Activated gamma-delta T cell treated with anti-CD3 and anti-CD28 coated beads, Interleukin-2, amount 50 U/mL, for 16 hours (primary cell): ENCODE data around the gene HOXD4.

Experiments
- DNase-seq: peaks from one replicate; pipeline ENCODE4 v3.0.0-alpha.2; 2020; ENCODE audit warnings: low read depth

The HOXD4 gene

GRCh38 chr2:176139661-176140512, 11.5 kb upstream of the HOXD4 start:
- no peak for DNase-seq

DNA sequence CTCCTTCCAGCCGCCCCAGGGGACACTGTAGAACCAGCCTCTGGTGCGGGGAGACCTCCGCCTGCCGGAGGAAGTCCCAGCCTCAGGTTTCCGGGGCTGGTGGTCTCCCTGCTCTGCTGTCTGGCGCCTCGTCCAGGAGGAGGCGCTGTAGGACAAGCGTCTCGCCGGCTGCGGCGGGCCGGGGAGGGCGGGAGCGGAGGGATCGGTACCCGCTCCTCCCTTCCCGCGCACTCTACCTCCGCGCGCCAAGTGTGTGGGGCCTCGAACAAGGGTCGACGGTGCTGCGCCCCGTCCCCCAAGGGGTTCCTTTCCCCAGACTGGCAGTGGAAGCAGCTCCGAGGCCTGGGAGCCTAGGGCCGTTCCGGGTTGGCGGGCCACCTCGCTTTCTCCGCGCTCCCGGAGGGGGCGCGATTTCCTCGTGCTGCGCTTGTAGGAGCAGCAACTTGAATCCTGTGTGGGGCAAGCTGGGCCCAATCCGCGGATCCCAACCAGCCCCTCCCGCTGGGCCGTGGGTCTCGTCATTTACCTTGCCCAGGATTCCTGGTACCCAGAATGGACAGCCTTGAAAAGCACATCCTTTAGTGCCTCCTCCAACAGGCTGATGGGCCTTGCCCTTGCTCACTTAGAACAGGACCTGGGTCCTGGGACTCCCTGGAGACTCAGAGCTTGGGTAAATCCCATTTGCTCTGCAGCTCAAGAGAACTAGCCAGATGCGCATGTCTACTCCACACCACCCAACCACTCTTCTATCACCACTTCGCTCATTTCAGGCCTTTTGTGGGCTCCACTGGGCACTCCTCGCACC, 10.6 kb upstream of the HOXD4 start:
- DNase-seq: peak; percentile 19

- no peak for DNase-seq
Observed at GRCh38 chr2:176142281-176142680, 9.1 kb upstream of the HOXD4 start.

GRCh38 chr2:176145085-176145969, 6.0 kb upstream of the HOXD4 start:
- DNase-seq: no peak

GRCh38 chr2:176146101-176146500, 5.2 kb upstream of the HOXD4 start:
- no peak for DNase-seq

DNA sequence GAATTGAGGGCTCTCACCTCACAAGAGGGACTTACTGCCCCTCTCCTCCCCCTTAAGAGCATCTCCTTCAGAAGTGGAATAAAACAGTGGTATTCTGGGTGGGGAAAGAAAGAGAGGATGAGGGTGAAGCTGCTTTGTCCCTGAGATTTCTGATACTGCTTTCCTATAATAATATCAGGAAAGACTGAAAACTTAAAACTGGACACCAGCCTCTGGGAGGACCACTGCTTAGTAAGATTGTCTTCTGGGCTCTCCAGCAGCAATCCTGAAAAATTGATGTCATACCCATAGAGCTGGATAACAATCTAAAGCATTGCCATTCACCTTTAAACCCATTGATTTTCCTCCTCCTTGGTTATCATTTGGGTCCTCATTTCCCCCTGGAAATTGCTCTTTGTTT, 4.7 kb upstream of the HOXD4 start:
- no peak for DNase-seq

DNA sequence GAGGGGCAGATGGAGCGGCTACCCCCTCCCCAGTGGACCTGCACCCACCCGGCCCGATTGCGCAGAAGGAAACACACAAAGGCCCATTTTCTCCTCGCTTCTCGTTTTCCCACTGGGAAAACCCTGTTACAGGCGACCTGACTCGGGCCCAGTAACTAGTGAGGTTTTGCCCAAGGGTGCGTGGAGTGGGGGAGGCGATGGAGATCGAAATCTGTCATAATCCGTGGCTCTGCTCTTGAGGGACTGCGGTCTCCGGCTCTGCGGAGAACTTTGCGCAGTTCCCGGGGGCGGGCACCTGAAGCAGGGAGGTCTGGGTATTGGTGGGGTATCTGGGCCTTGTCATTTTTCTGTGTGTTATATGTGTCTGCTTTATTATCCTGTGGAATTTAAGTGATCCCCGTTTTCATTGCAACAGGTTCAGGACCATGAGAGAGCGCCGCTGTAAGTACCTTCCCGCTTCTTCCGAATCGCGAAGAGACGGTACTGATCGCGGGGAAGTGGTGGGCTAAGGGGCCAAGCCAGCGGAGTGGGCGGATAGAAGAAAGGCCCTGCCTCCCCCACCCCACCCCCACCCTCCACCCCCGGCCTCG, 4.0 kb upstream of the HOXD4 start:
- DNase-seq: no peak

- DNase-seq: no peak
Observed at GRCh38 chr2:176147800-176148496, 3.4 kb upstream of the HOXD4 start.

GRCh38 chr2:176148751-176149421, 2.5 kb upstream of the HOXD4 start:
- DNase-seq: no peak

- no peak for DNase-seq
Observed at GRCh38 chr2:176149481-176149938, 1.8 kb upstream of the HOXD4 start.

GRCh38 chr2:176149939-176150583, 1.3 kb upstream of the HOXD4 start:
- DNase-seq: no peak

DNA sequence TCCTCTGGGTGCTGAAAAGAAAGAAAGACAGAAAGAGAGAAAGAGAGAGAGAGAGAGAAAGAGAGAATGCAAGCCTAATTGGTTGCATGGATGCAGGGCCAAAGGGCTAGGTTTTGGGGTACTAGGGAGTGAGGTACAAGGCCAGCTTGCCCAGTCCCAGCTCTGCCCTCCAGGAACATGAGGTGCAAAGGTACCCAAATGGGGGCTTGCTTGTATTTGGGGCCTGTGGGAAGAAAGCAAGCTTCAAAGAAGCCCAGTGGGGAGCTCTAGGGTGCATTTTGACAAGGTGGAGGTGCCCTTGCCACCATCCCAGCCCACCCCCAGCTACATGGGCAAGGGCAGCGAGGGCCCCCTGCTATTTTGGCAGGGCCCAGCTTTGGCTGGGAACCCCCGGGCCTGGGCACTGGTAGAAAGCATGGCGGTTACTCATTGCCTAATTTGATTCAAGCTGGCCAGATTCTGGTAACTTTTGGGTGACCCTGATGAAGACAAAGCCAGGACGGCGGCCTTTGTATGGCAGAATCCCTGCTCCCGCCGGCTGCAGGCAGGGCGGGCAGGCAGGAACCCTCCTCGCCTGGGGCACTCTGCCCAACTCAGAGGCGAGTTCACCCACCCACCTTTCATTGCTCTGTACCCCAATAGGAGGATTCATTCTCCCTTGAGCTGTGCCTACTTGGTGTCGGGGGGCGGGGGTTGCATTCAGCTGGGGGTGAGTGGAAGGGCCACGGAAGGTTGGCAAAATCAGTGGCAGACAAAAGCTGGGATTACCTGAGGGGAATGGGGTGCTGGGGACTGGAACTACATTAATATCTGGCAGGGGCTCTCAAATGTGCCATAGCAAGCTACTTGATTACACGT, 537 bp upstream of the HOXD4 start:
- no peak for DNase-seq

GRCh38 chr2:176152350-176153181, 1.2 kb downstream of the HOXD4 start:
- no peak for DNase-seq

- no peak for DNase-seq
Observed at GRCh38 chr2:176154576-176155252, 3.4 kb downstream of the HOXD4 start.

GRCh38 chr2:176155356-176156044, 4.2 kb downstream of the HOXD4 start:
- DNase-seq: no peak

DNA sequence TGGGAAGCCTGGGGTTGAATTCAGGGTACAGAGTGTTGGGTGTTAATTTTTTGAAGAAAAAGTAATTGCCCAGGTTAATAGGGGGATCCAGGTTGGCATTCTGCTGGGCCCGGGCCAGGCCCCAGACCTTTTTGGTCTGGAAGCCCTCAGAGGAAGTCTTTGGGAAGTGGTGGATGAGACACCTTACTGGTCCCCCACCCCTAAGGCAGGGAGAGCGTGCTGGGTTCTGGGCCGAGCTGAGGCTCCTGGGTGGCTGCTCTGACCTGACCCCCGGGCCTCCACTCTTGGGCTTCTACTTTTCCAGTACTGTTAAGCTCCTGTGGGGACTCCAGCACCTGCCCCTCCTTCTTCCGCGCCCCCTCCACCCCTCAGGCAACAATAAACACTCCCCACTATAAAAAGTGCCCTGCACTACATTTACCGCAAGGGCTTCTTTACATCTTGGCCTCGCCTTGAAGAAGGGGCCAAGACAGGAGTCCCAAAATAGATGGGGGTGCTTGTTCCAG, 5.0 kb downstream of the HOXD4 start:
- no peak for DNase-seq
